Neural cell (in vitro differentiated cells): ENCODE measurements around the gene MYRF. TPM values are rescaled to one million over a fixed set of nuclear protein-coding genes. Genes with fewer than 3 reads are reported as not detected.

Experiments
- H2AFZ ChIP-seq: fragments of 200-600, 300-800 bp; sonication (generic), shearing (Covaris generic); 2 replicates; pipeline ENCODE4 v1.6.0; 2014; ENCODE audit warnings: low read depth, mild to moderate bottlenecking, antibody characterized with exemption, low read length, moderate library complexity
- H3F3A ChIP-seq: fragments of 200-600 bp; shearing (Covaris generic); 2 replicates; pipeline ENCODE4 v1.6.1; 2016; ENCODE audit warnings: mild to moderate bottlenecking, moderate library complexity, mixed read lengths, antibody characterized with exemption, low read length; ENCODE audit not compliant: insufficient read depth, poor library complexity, severe bottlenecking
- H3K27ac ChIP-seq: fragments of 200-600, 300-800 bp; sonication (generic), shearing (Covaris generic); 2 replicates; pipeline ENCODE4 v1.5.1; 2014; ENCODE audit warnings: mild to moderate bottlenecking, low read length, moderate library complexity
- H3K27me3 ChIP-seq: fragments of 300-800, 200-600 bp; sonication (generic), shearing (Covaris generic); 2 replicates; pipeline ENCODE4 v1.6.0; 2014; ENCODE audit warnings: mild to moderate bottlenecking, low read depth, low read length, moderate library complexity; ENCODE audit not compliant: insufficient read depth
- H3K36me3 ChIP-seq: fragments of 300-800, 200-600 bp; sonication (generic), shearing (Covaris generic); 2 replicates; pipeline ENCODE4 v1.5.1; 2014; ENCODE audit warnings: mild to moderate bottlenecking, antibody characterized with exemption, low read length, moderate library complexity; ENCODE audit not compliant: insufficient read depth
- H3K4me2 ChIP-seq: fragments of 300-800, 200-600 bp; sonication (generic), shearing (Covaris generic); 2 replicates; pipeline ENCODE4 v1.6.0; 2014; ENCODE audit warnings: mild to moderate bottlenecking, low read length
- H3K4me3 ChIP-seq: fragments of 300-800, 200-600 bp; sonication (generic), shearing (Covaris generic); 2 replicates; pipeline ENCODE4 v1.5.1; 2014; ENCODE audit warnings: mild to moderate bottlenecking, low read length, moderate library complexity
- H3K79me2 ChIP-seq: fragments of 200-600 bp; shearing (Covaris generic); replicated peaks from 2 replicates; pipeline ENCODE4 v1.6.0; 2014; ENCODE audit warnings: mild to moderate bottlenecking, low read length, moderate library complexity; ENCODE audit not compliant: insufficient read depth
- H3K9ac ChIP-seq: fragments of 300-800, 200-600 bp; sonication (generic), shearing (Covaris generic); 2 replicates; pipeline ENCODE4 v1.6.1; 2016; ENCODE audit warnings: mild to moderate bottlenecking, low read length, mixed read lengths
- H3K9me2 ChIP-seq: fragments of 200-600 bp; shearing (Covaris generic); 2 replicates; pipeline ENCODE4 v1.6.1; 2016; ENCODE audit warnings: mild to moderate bottlenecking, low read length, mixed read lengths; ENCODE audit not compliant: insufficient read depth
- H3K9me3 ChIP-seq: fragments of 200-600, 300-800 bp; sonication (generic), shearing (Covaris generic); 2 replicates; pipeline ENCODE4 v1.6.1; 2016; ENCODE audit warnings: mild to moderate bottlenecking, mixed run types, low read length, moderate library complexity, mixed read lengths
- H4K20me1 ChIP-seq: fragments of 200-600 bp; shearing (Covaris generic); 2 replicates; pipeline ENCODE4 v1.6.1; 2016; ENCODE audit warnings: mild to moderate bottlenecking, mixed run types; ENCODE audit not compliant: insufficient read depth
- CTCF ChIP-seq: fragments of 450-650 bp; IDR thresholded peaks from 2 replicates; pipeline ENCODE4 v1.5.1; 2014; ENCODE audit warnings: antibody characterized with exemption, mild to moderate bottlenecking, moderate library complexity; ENCODE audit not compliant: poor library complexity, severe bottlenecking
- EP300 ChIP-seq: fragments of 450-650 bp; conservative IDR thresholded peaks from 2 replicates; pipeline ENCODE4 v1.6.1; 2014; ENCODE audit warnings: antibody characterized with exemption, mild to moderate bottlenecking, moderate library complexity; ENCODE audit not compliant: poor library complexity, severe bottlenecking
- EZH2 ChIP-seq: fragments of 200-600, 300-800 bp; shearing (Covaris generic), sonication (generic); IDR thresholded peaks from 2 replicates; pipeline ENCODE4 v1.6.1; 2014; ENCODE audit warnings: antibody characterized with exemption, low read length, borderline replicate concordance, mild to moderate bottlenecking; ENCODE audit not compliant: insufficient read depth, poor library complexity, severe bottlenecking
- MXI1 ChIP-seq: fragments of 450-650 bp; conservative IDR thresholded peaks from 2 replicates; pipeline ENCODE4 v1.6.1; 2014; ENCODE audit warnings: antibody characterized with exemption, mild to moderate bottlenecking; ENCODE audit not compliant: poor library complexity, severe bottlenecking
- RAD21 ChIP-seq: fragments of 450-650 bp; conservative IDR thresholded peaks from 2 replicates; pipeline ENCODE4 v1.6.1; 2014; ENCODE audit warnings: antibody characterized with exemption, mild to moderate bottlenecking, moderate library complexity
- REST ChIP-seq: IDR thresholded peaks from 2 replicates; pipeline ENCODE4 v1.6.1; 2012; ENCODE audit warnings: borderline replicate concordance
- SMC3 ChIP-seq: fragments of 450-650 bp; conservative IDR thresholded peaks from 2 replicates; pipeline ENCODE4 v1.6.1; 2014; ENCODE audit warnings: antibody characterized with exemption, mild to moderate bottlenecking, moderate library complexity; ENCODE audit not compliant: poor library complexity
- TAF1 ChIP-seq: IDR thresholded peaks from 2 replicates; pipeline ENCODE4 v1.6.1; 2012; ENCODE audit warnings: low read depth
- polyA plus RNA-seq: library from polyadenylated mRNA; depleted of rRNA; stranded (reverse); fragments of >200 nt; gene quantifications from 2 replicates; pipeline ENCODE4 v1.2.3, GENCODE V29; 2014

The MYRF gene
- polyA plus RNA-seq, 1 donor from 2014 or later, result 0.16 TPM

GRCh38 chr11:61735391-61735790 is 17.0 kb upstream of the MYRF start:
- Histone ChIP-seq H3K79me2 (no peaks in the 10 kb centered on the region), H3K4me3 (no peak overlapping the region), H3K9me3 (no peaks in the 10 kb centered on the region), H3K36me3 (no peaks in the 10 kb centered on the region), H3K9ac (no peak overlapping the region), H4K20me1 (no peaks in the 10 kb centered on the region), H3K27me3 (no peaks in the 10 kb centered on the region), H3K27ac (no peak overlapping the region), H2AFZ (no peak overlapping the region), H3K9me2 (no peaks in the 10 kb centered on the region), H3K4me2 (no peak overlapping the region), H3F3A (no peaks in the 10 kb centered on the region)
- TF ChIP-seq TAF1 (no peak), MXI1 (no peak)

GRCh38 chr11:61736310-61736709 is 16.1 kb upstream of the MYRF start:
- Histone ChIP-seq H3K79me2 (no peaks in the 10 kb centered on the region), H3F3A (no peaks in the 10 kb centered on the region), H4K20me1 (no peaks in the 10 kb centered on the region), H3K4me2 (no peak overlapping the region), H3K27me3 (no peaks in the 10 kb centered on the region), H3K36me3 (no peaks in the 10 kb centered on the region), H3K9me2 (no peaks in the 10 kb centered on the region), H3K4me3 (no peak overlapping the region), H3K27ac (no peak overlapping the region), H3K9ac (no peak overlapping the region), H2AFZ (no peak overlapping the region), H3K9me3 (no peaks in the 10 kb centered on the region)
- TF ChIP-seq RAD21 (no peak), TAF1 (no peak), EP300 (no peak), REST (no peak), SMC3 (no peak)

GRCh38 chr11:61737131-61737530 is 15.3 kb upstream of the MYRF start:
- Histone ChIP-seq H3F3A (no peaks in the 10 kb centered on the region), H3K9me2 (no peaks in the 10 kb centered on the region), H3K9me3 (no peaks in the 10 kb centered on the region), H3K9ac (no peak overlapping the region), H3K27ac (no peak overlapping the region), H3K4me2 (no peak overlapping the region), H3K36me3 (no peaks in the 10 kb centered on the region), H4K20me1 (no peaks in the 10 kb centered on the region), H2AFZ (no peak overlapping the region), H3K27me3 (no peaks in the 10 kb centered on the region), H3K79me2 (no peaks in the 10 kb centered on the region), H3K4me3 (no peak overlapping the region)
- TF ChIP-seq MXI1 (no peak), EP300 (no peak), CTCF (no peak), EZH2 (no peak), REST (no peak), SMC3 (no peak), TAF1 (no peak)
